ENCODE data around the gene SCUBE3.

SCUBE3 gene

DNA sequence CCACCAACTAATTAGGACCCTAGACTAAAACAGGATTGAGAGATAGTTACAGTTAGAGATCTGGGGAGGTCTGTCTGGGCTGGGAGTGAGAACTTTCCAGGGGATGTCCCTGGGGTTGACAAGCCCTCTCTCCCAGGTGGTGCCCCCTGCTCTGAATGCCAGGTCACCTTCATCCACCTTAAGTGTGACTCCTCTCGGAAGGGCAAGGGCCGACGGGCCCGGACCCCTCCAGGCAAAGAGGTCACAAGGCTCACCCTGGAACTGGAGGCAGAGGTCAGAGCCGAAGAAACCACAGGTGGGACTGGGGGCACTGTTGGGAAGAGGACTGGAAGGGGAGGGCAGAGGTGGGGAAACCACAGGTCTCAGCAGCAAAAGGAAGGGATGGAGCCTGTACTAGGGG, 28.7 kb downstream of the SCUBE3 start:
- DNase-seq, result no peak

DNA sequence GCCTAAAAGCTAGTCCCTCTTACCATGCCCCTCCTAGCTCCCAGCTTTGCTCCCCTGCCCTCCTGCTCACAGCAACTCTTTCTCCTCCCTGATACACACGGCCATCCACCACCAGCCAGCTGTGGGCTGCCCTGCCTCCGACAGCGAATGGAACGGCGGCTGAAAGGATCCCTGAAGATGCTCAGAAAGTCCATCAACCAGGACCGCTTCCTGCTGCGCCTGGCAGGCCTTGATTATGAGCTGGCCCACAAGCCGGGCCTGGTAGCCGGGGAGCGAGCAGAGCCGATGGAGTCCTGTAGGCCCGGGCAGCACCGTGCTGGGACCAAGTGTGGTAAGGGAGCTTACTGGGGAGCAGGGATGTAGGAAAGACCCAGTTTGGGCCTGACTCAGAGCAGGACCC, 29.1 kb downstream of the SCUBE3 start:
- DNase-seq, result no peak

GRCh38 chr6:35243386-35243958, 29.7 kb downstream of the SCUBE3 start:
- no peak for DNase-seq

GRCh38 chr6:35244551-35244950, 30.8 kb downstream of the SCUBE3 start:
- no peak for DNase-seq

- DNase-seq, result no peak
These were observed 34.0 kb downstream of the SCUBE3 start for GRCh38 chr6:35247642-35248231.

GRCh38 chr6:35248300-35248699, 34.5 kb downstream of the SCUBE3 start:
- no peak for DNase-seq

DNA sequence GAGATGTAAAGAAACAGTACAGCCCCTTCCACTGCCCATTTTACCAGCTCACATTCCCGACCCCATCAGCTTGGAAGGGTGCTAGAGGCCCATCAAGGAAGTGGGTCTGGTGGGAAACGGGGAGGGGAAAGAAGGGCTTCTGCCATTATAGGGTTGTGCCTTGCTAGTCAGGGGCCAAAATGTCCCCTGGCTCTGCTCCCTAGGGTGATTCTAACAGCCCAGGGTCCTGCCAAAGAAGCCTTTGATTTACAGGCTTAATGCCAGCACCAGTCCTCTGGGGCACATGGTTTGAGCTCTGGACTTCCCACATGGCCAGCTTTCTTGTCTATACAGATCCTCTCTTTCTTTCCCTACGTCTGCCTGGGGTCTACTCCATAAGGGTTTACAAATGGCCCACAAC, 35.2 kb downstream of the SCUBE3 start:
- no peak for DNase-seq

DNA sequence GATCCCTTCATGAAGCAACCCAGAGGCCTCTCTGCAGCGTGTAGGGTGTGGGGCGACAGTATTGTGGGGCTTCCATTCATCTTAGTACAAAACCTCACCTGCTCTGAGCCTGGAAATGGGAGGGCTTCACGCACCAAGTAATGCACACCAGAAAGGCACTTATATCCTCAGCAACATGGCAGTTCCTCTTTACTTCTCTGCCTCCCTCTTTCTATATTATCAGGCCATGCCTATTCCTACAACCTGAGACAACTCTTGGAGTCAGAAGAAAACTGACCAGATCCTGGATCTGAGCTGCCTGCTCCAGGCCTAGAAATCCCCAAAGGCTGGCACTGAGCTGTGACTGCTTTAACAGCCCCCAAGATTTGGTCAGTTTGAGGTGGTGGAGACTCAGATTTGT, 38.2 kb downstream of the SCUBE3 start:
- DNase-seq, result no peak

DNA sequence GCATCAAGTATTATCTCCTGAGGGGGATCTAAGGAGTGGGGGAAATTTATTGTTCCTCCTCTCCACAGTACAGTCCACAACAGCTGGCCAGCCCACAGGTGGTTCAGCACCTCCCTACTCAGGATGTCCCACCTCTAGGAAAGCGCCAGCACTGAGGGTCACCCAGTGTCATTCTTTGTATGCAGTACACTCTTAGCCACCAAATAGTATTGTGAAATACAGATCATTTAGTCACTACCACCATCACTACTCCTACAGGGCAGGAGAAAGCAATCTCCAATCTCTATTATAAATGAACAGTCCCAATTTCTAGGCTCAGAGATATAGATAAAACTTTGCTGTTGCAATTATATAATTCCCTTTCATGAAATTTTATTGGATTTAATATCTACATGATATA, 39.5 kb downstream of the SCUBE3 start:
- no peak for DNase-seq

GRCh38 chr6:35258336-35258735, 44.6 kb downstream of the SCUBE3 start:
- no peak for DNase-seq

DNA sequence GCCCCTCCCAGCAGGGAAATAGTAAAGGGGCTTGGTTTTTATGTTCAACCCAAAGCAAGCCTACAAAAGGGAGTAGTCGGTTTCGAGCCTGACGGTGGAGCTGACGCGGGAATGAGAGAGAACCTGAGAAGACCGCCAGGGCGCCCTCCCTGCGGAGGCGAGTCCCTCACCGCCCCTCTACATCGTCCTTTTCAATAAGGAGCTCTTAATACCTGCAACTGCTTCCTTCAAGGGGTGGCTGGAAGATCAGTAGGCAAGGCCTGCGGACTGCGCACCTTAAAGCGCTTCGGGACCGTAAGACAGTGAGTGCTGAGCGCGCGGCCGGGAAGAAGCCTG, 45.1 kb downstream of the SCUBE3 start:
- DNase-seq, result peak; percentile 48

- DNase-seq, result peak; percentile 95
These were observed 45.6 kb downstream of the SCUBE3 start, which contains the start of gene ZNF76 for GRCh38 chr6:35259194-35259947. TSS of gene ZNF76 (plus strand) at chr6:35259735. CDS start at chr6:35281152, 21,417 bp downstream.

- no peak for DNase-seq
These were observed 46.3 kb downstream of the SCUBE3 start for GRCh38 chr6:35259948-35260590.

- DNase-seq, result no peak
These were observed 47.1 kb downstream of the SCUBE3 start for GRCh38 chr6:35260591-35261570.

DNA sequence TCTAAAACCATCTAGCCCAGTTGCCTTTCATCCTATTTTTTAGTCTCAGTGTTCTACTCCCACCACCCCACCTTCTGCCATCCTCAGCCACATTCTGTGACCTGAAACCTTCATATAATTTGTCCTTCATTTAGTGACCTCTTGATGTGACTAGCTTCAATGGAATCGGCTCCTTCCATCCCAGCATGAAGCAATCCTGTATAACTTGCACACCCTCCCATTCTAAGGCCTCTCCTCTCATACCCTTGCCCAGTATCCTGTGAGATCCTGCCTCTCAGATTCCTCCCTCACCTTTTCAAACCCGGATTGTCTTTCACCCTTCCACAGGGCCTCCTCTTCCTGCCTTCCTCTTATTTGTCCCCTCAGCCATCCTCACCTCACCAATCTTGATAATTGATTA, 48.8 kb downstream of the SCUBE3 start:
- DNase-seq, result no peak

- no peak for DNase-seq
These were observed 51.0 kb downstream of the SCUBE3 start for GRCh38 chr6:35264550-35265274.

GRCh38 chr6:35265523-35265922, 51.8 kb downstream of the SCUBE3 start:
- no peak for DNase-seq

GRCh38 chr6:35267446-35267845, 53.7 kb downstream of the SCUBE3 start:
- DNase-seq, result no peak

- no peak for DNase-seq
These were observed 54.1 kb downstream of the SCUBE3 start for GRCh38 chr6:35267897-35268296.

DNA sequence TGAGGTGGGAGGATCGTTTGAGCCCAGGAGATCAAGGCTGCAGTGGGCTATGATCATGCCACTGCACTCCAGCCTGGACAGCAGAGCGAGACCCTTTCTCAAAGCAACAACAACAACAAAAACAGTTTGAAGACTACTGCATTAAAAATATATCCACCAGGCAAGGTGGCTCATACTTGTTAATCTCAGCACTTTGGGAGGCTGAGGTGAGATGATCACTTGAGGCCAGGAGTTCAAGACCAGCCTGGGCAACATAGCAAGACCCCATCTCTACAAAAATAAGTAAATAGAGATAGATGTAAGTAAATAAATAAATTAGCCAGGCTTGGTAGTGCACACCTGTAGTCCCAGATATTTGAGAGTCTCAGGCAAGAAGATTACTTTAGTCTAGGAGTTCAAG, 58.2 kb downstream of the SCUBE3 start:
- DNase-seq, result no peak

DNA sequence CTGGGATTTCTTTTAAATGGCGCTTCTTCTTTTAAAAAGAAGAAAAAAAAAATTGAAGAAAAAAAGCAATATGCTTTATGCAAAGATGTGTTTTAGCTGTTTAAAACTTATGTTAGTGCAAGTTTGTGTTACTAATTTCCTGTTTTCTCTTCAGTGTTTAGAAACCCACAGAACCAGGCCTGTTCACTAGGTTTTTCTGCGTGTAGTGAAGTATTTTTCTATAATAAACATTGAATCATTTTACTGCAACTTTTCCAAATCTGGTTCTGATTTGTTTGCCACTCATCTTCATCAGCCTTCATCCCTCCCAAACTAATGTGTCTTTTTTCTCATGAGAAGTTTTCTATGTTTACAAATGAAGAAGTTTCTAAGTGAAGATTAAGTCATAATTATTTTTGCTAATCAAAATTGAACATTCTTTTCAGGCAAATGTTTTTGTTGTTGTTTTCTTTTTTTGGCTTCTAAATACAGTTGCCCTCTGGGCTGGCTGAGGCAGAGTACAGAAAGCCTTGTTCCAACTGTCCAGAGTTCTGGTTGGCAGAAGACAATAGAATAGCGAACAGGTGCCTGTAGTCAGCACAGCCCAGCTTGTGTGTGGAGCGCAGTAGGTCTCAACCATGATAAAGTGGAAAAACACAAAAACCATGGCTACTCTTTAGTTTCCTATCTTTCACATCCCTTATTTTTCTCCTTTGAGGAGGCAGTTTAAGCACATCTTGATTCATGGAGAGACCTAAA, 60.2 kb downstream of the SCUBE3 start:
- DNase-seq, result no peak

Measured in COR-L47 (cell line).